ENCODE data around the gene EHBP1L1.
A peak's percentile ranks its signal among the peaks of the same experiment; 100 is the strongest.

Gene EHBP1L1

DNA sequence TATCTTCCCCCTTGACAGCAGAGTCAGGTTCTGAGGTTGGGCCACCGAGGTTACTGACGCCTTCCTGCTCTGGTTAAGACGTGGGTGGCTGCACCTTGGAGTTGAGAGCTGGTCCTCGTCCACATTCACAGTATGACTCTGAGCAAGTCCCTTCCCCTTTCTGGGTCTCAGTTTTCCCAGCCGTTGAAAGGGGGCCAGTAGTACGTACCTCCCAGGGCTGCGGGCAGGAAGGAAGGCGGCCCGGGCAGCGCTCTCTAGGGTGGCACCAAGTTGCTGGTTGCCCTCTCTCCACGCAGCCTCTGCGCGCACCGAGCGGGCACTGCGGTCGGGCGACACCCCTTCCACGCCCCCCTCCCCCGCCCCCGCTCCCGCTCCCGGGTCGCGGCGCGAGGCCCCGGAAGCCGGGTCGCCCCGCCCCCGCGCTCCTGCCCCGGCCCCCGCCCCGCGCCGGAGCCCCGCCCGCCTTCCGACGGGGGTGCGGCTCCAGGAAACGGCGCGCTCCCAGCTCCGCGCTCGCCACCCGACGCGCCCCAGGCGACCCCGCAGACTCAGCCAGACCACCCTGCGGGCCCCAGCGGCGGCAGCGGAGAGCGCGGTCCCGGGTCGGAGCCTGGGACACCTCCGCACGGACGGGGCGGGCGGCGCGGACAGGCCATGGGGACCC is at the start of gene EHBP1L1:
Gene EHBP1L1, plus strand, starts transcription at position 486 of the 664 bp plus-strand sequence. CDS start 250 bp downstream, outside the sequence.
- peak; percentile 60 to 73 (median 62) for DNase-seq (ENCODE audit: low read depth in 2 of 3, low spot score in 1 of 3)

DNA sequence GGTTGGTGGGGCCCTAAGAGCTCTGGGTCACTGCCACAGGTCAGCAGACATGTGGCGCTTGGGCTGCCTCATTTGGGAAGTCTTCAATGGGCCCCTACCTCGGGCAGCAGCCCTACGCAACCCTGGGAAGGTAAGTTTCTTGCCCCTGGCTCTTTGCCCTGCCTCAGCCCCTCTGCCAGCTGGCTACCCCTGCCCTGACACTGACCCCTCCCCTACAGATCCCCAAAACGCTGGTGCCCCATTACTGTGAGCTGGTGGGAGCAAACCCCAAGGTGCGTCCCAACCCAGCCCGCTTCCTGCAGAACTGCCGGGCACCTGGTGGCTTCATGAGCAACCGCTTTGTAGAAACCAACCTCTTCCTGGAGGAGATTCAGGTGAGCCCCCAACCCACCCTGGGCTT is 49.1 kb upstream of the EHBP1L1 start:
- no peak for DNase-seq (ENCODE audit: low read depth in 2 of 3, low spot score in 1 of 3)

DNA sequence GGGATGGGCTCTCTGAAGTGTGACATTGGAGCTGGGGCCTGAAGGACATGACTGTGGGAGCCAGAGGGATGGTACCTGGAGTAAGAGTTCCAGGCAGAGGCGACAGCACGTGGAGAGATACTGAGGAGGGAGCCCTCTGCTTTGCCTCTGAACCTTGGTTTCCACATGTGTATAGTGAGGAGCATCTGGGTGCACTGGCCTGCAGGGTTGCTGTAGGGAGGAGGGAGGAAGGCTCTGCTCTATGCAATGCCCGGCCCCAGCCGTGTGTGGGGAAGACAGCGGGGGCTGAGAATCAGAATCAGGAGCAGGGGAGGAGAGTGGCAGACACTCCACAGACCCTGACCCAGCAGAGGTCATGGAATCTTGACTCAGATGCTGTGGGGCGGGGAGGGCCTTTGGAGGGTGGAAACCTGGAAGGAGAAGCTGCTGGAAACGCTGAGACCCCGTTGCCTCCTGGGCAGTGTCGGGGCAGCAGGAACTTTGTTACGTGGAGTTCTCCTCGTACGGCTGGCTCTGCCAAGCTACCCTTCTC is 47.0 kb upstream of the EHBP1L1 start:
- no peak for DNase-seq (ENCODE audit: low read depth in 2 of 3, low spot score in 1 of 3)

DNA sequence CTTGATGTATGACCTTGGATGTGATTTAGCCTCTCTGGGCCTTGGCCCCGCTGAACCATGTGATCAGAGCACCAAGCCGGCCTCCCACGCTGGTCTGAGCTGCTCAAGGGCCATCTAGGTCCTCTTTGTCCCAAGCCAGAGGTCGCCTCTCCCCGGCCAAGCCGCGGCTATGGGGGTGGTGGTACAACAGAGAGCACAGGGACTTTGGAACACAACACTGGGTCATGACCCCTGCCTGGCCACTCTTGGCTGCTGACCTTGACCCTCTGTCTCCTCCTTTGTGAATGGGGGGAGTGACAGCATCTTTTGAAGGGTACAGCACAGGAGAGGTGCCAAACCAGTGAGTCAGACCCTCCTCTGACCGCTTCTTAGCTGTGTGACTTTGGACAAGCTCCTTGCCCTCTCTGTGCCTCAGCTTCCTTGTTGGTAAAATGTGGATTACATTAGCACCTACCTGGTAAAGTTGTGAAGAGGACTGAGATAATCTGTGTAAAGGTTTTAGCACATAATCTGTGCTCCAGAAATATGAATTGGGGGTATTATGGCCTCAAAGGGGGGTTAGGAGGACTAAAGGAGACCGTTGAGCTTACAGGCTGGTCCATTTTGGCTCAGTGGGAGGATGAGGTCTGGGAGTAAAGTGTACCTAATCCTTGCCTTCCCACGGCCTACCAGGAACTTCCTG is 46.2 kb upstream of the EHBP1L1 start:
- no peak for DNase-seq (ENCODE audit: low read depth in 2 of 3, low spot score in 1 of 3)

DNA sequence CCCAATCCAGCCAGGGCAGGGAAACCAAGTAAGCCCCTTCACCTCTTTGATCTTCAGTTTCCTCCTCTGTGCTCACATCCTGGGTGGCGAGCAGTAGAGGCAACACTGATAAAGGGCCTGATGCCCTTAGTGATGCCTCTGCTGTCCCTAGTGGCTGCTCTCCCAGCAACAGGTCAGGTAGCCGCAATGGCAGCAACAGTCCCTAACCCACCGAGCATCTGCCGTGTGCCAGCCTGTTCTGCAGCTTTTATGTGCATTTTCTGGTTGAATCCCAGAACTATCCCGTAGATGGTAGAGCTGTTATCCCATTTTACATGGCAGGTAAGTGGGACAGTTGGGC is 45.7 kb upstream of the EHBP1L1 start:
- DNase-seq (ENCODE audit: low read depth in 2 of 3, low spot score in 1 of 3), result no peak

DNA sequence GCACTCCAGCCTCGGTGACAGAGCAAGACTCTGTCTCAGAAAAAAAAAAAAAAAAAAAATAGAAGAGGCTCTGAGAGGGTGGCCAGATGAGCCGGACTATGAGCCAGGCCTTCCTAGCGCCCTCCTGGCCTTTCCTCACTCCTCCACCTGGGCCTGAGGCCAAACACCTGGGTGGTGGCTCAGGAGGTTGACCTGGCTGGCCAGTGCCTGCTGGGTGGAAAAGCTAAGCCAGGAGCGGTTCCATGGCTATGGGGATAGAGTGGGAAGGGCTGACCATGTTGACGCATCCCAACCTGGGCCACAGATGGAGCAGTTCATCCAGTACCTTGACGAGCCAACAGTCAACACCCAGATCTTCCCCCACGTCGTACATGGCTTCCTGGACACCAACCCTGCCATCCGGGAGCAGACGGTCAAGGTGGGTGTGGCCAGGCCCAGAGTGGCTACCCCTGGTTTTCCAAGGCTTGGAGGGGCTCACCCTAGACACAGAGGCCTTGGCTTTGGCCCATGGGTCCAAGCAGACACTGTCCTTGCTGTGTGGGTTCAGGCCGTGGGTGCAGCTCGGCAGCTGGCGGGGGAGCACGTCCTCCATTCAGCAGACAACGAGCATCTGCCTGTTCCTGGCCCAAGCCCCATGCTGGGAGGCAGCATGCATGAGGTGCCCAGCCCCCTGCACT is 43.3 kb upstream of the EHBP1L1 start:
- DNase-seq (ENCODE audit: low read depth in 2 of 3, low spot score in 1 of 3), result no peak

DNA sequence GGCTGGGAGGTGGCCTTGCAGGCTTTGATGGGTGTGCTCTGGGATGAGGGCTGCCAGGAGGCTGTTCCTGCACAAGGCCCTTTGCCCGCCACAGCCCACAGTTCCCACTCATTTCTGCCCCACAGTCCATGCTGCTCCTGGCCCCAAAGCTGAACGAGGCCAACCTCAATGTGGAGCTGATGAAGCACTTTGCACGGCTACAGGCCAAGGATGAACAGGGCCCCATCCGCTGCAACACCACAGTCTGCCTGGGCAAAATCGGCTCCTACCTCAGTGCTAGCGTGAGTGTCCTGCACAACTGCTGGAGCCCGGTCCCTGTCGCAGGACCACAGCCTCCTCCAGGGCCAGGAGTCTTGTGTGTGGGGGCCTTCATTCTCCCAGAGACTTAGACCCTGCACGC is 40.8 kb upstream of the EHBP1L1 start:
- DNase-seq (ENCODE audit: low read depth in 2 of 3, low spot score in 1 of 3), result no peak

DNA sequence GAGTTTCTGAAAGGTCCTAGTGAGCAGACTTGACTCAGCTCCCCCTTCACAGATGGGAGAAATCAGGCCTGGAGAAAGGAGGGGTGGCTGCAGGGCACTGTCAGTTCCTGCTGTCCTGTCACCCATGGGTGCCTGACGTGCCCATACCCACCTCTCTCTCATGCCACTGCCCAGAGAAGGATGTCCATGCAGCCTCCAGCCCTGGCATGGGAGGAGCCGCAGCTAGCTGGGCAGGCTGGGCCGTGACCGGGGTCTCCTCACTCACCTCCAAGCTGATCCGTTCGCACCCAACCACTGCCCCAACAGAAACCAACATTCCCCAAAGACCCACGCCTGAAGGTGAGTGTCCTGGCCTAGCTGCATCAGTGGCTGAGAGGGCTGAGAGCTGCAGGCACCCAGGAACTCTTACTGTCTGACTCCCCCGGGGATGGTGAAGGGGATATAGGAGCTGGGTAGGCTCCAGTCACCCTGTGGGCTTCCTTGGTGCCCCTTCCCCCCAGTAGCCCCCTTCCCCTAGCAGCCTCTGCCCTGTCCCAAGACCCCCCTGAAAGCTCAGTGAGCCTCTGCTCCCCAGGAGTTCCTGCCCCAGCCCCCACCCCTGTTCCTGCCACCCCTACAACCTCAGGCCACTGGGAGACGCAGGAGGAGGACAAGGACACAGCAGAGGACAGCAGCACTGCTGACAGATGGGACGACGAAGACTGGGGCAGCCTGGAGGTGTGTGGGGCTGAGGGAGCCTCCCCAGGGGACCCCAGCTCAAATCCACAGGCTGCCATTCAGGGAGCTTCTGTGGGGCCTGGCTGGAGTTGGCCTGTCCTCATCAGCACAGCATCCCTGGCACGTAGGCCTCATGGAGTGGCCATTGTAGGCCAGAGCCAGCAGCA is 39.2 kb upstream of the EHBP1L1 start:
- DNase-seq (ENCODE audit: low read depth in 2 of 3, low spot score in 1 of 3), result no peak

DNA sequence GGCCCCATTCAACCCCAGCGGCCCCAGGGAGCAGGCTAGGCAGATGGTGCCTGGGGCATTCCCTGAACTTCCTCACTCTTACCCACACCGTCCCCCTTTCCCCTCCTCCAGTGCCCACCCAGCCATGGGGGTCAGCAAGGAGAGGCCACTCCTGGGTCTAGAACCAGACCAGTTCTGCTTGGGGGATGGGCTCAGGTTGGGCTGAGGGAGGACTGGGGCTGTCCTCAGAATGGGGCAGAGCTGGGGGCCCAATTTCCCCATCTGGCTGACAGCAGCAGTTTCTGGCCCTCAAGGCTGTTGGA is 38.6 kb upstream of the EHBP1L1 start:
- DNase-seq (ENCODE audit: low read depth in 2 of 3, low spot score in 1 of 3), result no peak

DNA sequence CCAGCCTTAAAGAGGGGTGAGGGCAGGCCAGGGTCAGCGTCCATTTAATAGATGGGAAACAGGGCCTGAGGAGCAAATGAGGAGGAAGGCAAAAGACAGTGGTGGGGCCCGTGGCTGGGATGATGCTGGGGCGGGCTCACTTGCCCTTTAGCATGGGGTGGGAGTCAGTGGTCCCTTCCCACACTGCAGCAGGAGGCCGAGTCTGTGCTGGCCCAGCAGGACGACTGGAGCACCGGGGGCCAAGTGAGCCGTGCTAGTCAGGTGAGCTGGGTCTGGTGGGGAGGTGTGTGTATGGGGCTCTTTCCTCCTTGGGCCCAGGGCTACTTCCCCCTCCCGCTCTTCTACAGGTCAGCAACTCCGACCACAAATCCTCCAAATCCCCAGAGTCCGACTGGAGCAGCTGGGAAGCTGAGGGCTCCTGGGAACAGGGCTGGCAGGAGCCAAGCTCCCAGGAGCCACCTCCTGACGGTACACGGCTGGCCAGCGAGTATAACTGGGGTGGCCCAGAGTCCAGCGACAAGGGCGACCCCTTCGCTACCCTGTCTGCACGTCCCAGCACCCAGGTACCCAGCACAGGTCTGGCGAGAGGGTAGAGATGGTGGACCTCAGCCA is 38.1 kb upstream of the EHBP1L1 start:
- no peak for DNase-seq (ENCODE audit: low read depth in 2 of 3, low spot score in 1 of 3)

DNA sequence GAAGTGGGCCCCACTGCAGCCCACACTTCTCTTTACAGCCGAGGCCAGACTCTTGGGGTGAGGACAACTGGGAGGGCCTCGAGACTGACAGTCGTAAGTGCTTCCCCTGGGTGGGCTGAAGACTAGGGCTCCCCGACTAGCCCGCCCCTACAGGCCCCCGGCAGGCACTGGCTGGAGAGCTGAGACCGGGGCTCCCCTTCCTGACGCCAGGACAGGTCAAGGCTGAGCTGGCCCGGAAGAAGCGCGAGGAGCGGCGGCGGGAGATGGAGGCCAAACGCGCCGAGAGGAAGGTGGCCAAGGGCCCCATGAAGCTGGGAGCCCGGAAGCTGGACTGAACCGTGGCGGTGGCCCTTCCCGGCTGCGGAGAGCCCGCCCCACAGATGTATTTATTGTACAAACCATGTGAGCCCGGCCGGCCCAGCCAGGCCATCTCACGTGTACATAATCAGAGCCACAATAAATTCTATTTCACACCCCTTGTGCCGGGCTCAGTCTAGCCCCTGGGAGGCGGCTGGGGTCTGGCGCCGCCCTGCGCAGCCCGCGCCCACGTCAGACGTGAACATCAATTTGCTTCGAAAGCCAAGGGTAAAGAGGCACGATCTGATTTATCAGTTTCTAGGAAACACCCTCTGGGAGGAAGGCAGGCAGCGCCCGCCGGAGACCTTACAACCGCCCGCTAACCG is 37.5 kb upstream of the EHBP1L1 start:
- no peak for DNase-seq (ENCODE audit: low read depth in 2 of 3, low spot score in 1 of 3)

DNA sequence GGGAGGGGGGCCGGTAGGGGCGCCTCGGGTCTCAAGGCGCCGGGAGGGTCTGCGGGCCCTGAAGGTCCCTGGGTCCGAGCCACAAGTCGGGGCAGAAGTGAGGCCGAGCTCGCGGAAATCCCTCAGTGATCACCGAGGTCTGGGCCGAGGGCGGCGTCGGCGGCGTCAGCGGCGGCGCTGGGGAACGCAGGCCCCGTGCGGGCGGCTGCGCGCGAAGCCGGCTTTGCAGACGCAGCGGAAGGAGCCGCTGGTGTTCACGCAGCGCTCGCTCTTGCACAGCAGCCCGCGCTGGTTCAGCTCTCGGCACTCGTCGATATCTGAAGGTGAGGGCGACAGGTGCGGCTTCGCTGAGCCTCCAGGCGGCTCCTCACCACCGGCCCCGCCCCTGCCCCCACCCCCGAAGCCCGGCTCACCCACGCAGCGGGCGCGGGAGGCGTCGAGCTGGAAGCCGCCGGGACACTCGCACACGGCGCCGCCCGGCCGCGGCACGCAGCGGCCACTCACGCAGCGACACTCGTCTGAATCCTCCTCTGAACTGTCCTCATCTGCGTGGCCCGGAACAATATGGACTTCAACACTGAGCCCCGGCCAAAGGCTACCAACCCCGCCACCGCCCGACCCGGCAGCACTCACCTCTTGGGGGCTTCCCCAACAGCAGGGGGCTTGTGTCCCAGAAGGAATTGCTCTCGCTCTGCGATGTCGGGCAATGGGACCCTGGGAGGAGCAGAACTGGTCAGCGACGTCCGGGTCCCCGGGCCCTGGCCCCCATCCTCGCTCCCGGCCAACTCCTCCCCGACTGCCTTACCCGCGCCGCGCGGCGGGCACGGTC is 36.7 kb upstream of the EHBP1L1 start:
- no peak for DNase-seq (ENCODE audit: low read depth in 2 of 3, low spot score in 1 of 3)

DNA sequence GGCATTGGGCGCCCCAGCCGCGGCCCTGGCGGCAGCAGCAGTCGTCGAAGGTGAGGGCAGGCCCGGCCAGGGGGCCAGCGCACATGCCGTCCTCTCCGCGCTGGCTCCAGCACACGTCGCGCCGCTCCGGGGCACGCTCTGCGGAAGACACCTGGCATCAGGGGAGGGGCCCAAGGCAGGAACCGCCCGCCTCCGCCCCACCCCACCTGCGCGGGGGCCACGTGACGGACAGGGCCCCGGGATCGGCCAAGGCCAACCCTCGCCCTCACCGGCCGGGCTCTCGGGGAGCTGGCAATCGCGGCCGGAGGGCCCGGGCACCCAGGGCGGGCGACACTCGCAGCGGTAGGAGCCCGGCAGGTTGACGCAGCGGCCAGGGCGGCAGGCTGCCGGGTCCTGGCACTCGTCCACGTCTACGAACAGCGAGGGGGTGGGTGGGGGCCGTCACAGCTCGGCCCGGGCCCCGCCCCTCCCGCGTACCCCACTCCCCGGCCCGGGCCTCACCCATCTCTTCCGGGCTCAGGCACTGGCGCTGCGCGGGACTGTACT is 36.0 kb upstream of the EHBP1L1 start:
- no peak for DNase-seq (ENCODE audit: low read depth in 2 of 3, low spot score in 1 of 3)

DNA sequence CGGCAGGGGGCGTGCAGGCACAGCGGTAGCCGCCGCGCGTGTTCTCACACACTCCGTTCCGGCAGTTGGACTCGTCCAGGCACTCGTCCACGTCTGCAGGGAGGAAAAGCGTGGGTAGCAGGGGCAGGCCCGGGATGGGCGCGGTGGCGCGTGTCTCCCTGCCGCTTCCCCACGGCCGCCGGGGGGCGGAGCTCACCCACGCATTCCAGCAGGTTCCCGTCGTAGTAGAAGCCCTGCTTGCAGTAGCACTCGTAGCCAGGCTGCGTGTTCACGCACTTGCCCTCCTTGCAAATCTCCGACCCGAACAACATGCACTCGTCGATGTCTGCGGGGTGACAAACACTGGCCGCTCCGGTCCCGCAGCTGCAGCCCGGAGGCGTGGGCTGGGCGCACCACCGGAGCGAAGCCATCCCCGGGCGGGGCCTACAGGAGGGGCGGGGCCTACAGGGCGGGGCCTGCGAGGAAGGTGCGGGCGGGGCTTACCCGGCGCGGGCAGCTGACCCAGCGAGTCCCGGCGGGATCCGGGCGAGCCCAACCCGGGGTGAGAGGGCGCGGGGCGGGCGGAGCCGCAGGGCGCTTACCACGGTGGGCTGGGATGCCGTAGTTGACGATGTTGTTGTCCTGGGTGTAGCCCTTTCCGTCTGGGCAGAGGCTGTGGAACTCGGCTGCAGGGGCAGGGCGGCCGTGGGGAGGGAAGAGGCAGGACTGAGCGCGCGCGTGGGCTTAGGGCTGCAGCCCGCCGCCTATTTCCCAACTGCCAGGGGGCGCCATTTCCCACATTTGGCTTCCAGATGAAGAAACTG is 35.4 kb upstream of the EHBP1L1 start:
- peak; percentile 84 to 91 (median 85) for DNase-seq (ENCODE audit: low read depth in 2 of 3, low spot score in 1 of 3)

DNA sequence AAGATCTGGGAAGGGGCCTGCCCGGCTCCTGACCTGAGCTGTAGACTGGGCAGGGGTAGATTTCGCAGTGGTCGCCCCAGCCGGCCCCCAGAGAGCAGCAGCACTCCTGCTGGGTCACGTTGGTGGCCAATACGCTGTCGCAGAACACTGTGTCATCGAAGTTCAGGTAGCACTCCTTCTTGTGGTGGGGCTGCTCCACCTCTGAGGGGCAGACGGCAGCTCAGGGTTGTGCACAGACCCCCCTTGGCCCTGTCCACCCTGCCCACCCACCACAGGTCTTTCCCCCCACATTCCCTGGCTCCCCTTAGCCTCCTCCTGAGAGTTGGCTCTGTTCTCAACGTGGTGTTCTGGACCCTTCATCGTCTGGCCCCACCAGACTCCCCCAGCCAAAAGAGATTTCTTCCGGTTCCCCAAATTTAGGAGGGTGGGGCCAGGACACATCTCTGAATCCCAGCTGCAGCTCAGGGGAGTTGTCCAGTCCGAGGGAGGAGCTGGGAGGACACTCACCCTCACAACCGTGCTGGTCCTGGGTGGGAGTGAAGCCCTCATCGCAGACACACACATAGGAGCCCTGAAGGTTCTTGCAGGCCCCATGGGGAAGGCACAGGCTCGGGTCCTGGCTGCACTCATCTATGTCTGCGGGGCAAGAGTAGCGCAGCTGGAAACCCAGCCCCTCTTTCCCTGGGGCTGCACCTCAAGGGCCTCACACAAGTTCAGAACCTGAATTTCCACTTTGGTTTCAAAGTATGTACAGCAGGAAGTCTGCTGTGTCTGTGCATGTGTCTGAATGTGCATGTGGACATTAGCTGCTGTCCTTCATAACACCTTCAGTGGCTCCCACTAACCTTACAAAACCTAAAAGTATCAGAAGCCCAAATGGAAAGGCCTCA is 34.5 kb upstream of the EHBP1L1 start:
- DNase-seq (ENCODE audit: low read depth in 2 of 3, low spot score in 1 of 3), result no peak

DNA sequence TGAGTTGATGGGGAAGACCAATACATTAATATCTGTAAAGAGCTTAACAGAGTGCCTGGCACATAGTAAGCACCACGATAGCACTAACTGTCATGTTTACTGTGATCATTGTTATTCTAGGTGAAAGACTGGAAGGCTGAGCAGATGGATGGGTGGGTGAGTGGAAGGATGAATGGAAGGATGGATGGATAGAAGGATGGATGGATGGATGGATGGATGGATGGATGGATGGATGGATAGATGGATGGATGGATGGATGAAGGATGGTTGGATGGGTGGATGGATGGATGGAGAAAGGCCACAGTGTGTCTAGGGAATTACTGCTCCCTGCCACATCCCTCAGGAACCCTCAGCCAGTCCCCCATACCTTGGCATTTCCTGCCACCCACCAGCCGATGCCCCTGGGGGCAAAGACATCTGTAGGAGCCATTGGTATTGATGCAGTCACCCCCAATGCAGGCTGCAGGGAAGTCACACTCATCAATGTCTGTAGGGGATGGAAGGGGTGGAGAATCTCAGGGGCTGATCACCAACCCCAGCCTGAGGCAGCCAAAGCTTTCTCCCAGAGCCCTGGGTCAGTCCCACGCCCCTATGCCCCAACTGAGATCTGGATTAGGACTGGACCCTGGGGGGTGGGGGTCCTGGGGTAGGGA is 33.0 kb upstream of the EHBP1L1 start:
- no peak for DNase-seq (ENCODE audit: low read depth in 2 of 3, low spot score in 1 of 3)

DNA sequence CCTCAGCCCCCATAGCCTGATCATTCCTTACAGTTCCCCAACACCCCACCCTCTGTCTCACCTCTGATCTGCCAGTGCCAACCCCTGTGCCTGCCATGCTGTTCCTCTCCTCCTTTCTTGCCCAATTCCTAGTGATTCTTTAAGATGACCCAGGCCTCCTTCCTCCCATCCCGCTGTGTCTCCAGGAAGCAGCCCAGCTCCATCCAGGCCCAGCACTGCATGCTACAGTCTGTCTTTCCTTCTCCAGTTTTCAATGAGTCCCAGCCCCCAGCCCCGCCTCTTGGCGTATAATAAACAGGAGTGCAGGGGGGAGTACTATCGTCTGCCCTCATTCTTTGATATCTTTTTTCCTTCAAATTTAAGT is 30.0 kb upstream of the EHBP1L1 start:
- DNase-seq (ENCODE audit: low read depth in 2 of 3, low spot score in 1 of 3), result no peak
